Calu3 (cell line): Measurements from ENCODE around the gene MT2A. TPM values are rescaled to one million over a fixed set of nuclear protein-coding genes. Genes with fewer than 3 reads are reported as not detected.

ENCODE experiments used
- BruUV-seq: library from RNA; stranded (reverse); fragments of 400-500 nt; replicated peaks from 2 replicates; lab custom pipeline; 2021; lab: Mats Ljungman, UMichigan
- CTCF ChIA-PET: fragments of 300-600 bp; sonication (Branson Sonifier 250); formaldehyde crosslinking; loops from one replicate; lab custom pipeline; 2022; ENCODE audit warnings: antibody characterized with exemption; lab: Charles Lee
- DNase-seq: peaks from one replicate; pipeline ENCODE4 v3.0.0; 2022
- H3K27ac Mint-ChIP-seq: one replicate; pipeline ENCODE4 v1.8.0; 2022; ENCODE audit warnings: mixed read lengths; ENCODE audit not compliant: unreplicated experiment
- H3K27me3 Mint-ChIP-seq: one replicate; pipeline ENCODE4 v1.8.0; 2022; ENCODE audit warnings: mixed read lengths; ENCODE audit not compliant: unreplicated experiment
- H3K36me3 Mint-ChIP-seq: one replicate; pipeline ENCODE4 v1.8.0; 2022; ENCODE audit warnings: mild to moderate bottlenecking, moderate library complexity, mixed read lengths; ENCODE audit not compliant: insufficient read depth, unreplicated experiment
- H3K4me1 Mint-ChIP-seq: one replicate; pipeline ENCODE4 v1.8.0; 2022; ENCODE audit warnings: mild to moderate bottlenecking, low read depth, mixed read lengths; ENCODE audit not compliant: unreplicated experiment
- H3K4me3 Mint-ChIP-seq: one replicate; pipeline ENCODE4 v1.8.0; 2022; ENCODE audit warnings: mild to moderate bottlenecking, low read depth, moderate library complexity, mixed read lengths; ENCODE audit not compliant: unreplicated experiment
- H3K9me3 Mint-ChIP-seq: one replicate; pipeline ENCODE4 v1.8.0; 2022; ENCODE audit warnings: low read depth, mixed read lengths; ENCODE audit not compliant: unreplicated experiment
- intact Hi-C: fragments of 100-400 bp; cut with micrococcal nuclease; formaldehyde crosslinking; loops from one replicate; pipeline ENCODE4 v1.10.0; 2022; ENCODE audit not compliant: unreplicated experiment
- total RNA-seq: library from RNA; stranded (reverse); gene quantifications from 2 replicates; pipeline ENCODE4 v1.2.3, GENCODE V29; 2022
- TF ChIP-seq, protein P1 (sequence below): fragments of 200-600 bp; IDR thresholded peaks from one replicate; pipeline ENCODE4 v1.8.0; 2022; ENCODE audit warnings: antibody characterized with exemption; ENCODE audit not compliant: unreplicated experiment

Gene MT2A
- total RNA-seq, 1 experiment from 2014 or later = 8.2 TPM

DNA sequence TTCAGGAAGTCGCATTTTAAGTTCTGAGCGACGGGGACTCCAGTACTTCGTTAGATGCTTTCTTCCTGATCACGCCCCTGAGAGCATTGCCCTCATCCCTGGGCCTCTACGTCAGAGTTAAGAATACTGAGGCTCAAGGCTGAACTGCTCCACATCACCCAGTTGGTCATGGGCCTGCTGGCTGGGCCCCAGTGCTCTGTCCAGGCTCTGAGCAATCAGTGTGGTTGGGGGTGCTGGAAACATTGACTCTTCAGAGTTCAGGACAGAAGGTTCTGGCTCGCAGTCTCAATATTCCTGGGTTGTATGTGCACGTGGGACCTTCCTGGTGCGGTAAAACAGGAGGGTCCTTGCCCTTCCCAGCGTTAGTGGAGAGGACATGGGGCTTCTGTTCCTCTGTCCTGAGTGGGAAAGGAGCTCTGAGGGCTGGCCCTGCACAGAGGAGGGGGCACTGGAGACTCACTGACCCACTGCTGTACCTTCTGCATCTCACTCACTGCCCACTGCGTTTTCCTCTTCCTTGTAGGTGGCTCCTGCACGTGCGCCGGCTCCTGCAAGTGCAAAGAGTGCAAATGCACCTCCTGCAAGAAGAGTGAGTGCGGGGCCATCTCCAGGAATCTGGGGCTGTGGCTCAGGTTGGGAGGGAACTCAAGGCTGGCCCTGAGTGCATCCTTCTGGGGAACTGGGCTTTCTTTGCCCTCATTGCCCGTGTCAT lies 17.7 kb downstream of the MT2A start:
- Mint-ChIP-seq H3K36me3 (peaks cover 8% of the 10 kb centered on the region), H3K4me3 (peak overlapping the region; percentile 84), H3K4me1 (peaks cover 23% of the 10 kb centered on the region), H3K27ac (no peak overlapping the region), H3K9me3 (no peaks in the 10 kb centered on the region), H3K27me3 (peaks cover 46% of the 10 kb centered on the region)
- intact Hi-C loops = no loop called here
- TF ChIP-seq, protein P1, sequence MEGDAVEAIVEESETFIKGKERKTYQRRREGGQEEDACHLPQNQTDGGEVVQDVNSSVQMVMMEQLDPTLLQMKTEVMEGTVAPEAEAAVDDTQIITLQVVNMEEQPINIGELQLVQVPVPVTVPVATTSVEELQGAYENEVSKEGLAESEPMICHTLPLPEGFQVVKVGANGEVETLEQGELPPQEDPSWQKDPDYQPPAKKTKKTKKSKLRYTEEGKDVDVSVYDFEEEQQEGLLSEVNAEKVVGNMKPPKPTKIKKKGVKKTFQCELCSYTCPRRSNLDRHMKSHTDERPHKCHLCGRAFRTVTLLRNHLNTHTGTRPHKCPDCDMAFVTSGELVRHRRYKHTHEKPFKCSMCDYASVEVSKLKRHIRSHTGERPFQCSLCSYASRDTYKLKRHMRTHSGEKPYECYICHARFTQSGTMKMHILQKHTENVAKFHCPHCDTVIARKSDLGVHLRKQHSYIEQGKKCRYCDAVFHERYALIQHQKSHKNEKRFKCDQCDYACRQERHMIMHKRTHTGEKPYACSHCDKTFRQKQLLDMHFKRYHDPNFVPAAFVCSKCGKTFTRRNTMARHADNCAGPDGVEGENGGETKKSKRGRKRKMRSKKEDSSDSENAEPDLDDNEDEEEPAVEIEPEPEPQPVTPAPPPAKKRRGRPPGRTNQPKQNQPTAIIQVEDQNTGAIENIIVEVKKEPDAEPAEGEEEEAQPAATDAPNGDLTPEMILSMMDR = no peak
- no peak for DNase-seq
- CTCF ChIA-PET = interaction anchor here (2.4 kb wide), 1 partner anchor 18 kb away, joined by 6 read pairs; the partner anchor contains the start of gene MT2A
- no TSS peak for BruUV-seq

DNA sequence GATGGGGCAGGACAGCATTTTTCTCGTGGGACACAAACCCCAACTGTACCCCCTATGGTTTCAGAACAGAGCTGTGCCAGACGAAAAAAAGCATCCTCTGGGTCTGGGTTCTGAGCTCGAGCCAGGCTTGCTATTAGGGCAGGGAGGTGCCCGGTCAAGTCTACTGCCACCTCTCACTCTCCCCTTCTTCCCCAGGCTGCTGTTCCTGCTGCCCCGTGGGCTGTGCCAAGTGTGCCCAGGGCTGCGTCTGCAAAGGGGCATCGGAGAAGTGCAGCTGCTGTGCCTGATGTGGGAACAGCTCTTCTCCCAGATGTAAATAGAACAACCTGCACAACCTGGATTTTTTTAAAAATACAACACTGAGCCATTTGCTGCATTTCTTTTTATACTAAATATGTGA lies 18.3 kb downstream of the MT2A start:
- peaks cover 11% of the 10 kb centered on the region for H3K36me3 Mint-ChIP-seq
- no peak for DNase-seq
- CTCF ChIA-PET = interaction anchor here (2.4 kb wide), 1 partner anchor 19 kb away, joined by 6 read pairs; the partner anchor contains the start of gene MT2A
- H3K27ac Mint-ChIP-seq = no peak overlapping the region
- peaks cover 52% of the 10 kb centered on the region for H3K27me3 Mint-ChIP-seq
- no peaks in the 10 kb centered on the region for H3K9me3 Mint-ChIP-seq
- peaks cover 26% of the 10 kb centered on the region for H3K4me1 Mint-ChIP-seq
- TF ChIP-seq, protein P1 = no peak
- no TSS peak for BruUV-seq
- intact Hi-C loops = no loop called here
- H3K4me3 Mint-ChIP-seq = no peak overlapping the region

DNA sequence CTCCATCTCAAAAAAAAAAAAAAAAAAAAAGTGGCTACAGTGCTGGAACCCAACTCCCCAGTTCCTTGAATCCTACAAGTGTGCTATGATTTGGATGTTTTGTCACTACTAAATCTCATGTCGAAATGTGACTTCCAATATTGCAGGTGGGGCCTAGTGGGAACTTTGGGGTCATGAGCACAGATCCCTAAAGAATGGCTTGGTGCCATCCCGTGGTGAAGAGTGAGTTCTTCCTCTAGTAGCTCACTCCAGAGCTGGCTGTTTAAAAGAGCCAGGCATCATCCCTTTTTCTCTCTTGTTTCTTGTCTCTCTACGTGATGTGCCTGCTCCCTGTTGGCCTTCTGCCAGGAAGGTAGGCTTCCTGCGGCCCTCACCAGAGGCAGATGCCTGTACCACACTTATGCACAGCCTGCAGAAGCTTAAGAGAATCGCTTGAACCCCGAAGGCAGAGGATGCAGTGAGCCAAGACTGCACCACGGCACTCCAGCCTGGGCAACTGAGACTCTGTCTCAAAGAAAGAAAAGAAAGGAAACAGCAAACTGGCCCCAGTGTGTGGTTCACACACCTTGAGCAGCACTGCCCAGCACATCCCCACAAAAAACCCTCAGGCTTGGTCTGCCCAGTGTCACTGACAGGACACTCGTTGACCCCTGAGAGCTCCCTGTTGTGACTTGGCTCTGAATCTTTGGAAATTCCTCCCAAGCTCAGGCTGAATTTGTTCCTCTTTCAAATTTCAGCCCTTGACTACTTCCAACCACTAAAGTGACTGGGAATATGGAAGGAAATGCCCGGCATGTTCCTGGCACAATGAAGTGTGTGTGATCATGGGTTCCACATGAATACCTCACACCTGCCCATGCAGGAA lies 20.3 kb downstream of the MT2A start:
- Mint-ChIP-seq H3K4me3 (no peak overlapping the region), H3K9me3 (no peaks in the 10 kb centered on the region), H3K36me3 (peaks cover 15% of the 10 kb centered on the region), H3K27ac (no peak overlapping the region), H3K27me3 (peaks cover 73% of the 10 kb centered on the region), H3K4me1 (peaks cover 31% of the 10 kb centered on the region)
- CTCF ChIA-PET = no interaction called here
- no TSS peak for BruUV-seq
- intact Hi-C loops = no loop called here
- no peak for DNase-seq
- TF ChIP-seq, protein P1 = no peak

DNA sequence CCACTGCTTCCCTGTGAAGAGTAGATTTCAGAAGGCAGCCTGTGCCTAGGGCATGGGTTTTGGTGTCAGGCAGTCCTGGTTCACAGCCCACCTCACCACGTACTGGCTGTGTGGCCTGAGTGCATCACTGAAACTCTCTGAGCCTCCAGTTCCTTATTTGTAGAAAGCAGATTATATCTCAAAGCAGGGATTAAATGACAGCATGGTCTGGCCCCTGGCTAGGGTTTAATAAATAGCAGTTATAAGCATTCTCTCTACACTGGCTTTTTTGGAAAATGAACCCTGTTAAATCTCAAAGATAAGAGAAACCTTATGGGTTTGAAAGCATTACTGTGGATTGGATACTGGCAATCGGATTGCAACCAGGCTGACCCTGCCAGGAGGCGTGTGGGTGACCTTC lies 21.1 kb downstream of the MT2A start:
- Mint-ChIP-seq H3K36me3 (peaks cover 15% of the 10 kb centered on the region), H3K27me3 (peaks cover 76% of the 10 kb centered on the region), H3K27ac (no peak overlapping the region), H3K4me1 (peaks cover 31% of the 10 kb centered on the region), H3K9me3 (no peaks in the 10 kb centered on the region), H3K4me3 (no peak overlapping the region)
- CTCF ChIA-PET = interaction anchor here (1.2 to 1.3 kb wide), 3 partner anchors 24 to 29 kb away, joined by 3 to 4 read pairs (median 3); no protein-coding TSS in a partner anchor
- intact Hi-C loops = no loop called here
- no peak for DNase-seq
- BruUV-seq = no TSS peak
- TF ChIP-seq, protein P1 = no peak
